ENCODE measurements around the gene EGFR. TPM values are rescaled to one million over a fixed set of nuclear protein-coding genes. Genes with fewer than 3 reads are reported as not detected.

Gene EGFR
- polyA plus RNA-seq, 1 donor from 2014 or later: 0.22 TPM

DNA sequence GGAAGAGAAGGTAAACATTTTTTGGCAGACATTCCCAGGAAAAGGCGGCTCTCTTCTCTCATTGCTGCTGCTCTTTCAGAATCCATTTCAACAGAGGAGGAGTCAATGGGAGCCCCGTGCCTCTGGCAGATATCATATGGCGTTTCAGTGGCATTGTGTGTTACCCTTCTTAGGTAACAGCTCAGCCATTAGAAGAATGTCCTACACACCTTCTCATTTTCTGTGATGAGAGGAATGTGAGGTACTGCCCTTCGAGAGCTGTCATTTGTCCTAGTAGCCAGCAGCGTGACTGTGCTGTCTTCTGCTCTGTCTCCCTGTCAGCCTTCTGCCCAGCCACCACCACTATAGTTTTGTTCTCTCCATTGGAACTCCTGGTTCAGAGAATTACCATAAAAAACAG, 102.4 kb downstream of the EGFR start:
- Histone ChIP-seq H3K4me2 (ENCODE audit: low read length) (no peak overlapping the region), H3F3A (ENCODE audit: insufficient read depth, low read length, poor library complexity, severe bottlenecking) (no peaks in the 10 kb centered on the region), H3K27me3 (ENCODE audit: insufficient read depth, low read depth, low read length) (no peaks in the 10 kb centered on the region), H3K9me3 (ENCODE audit: low read length) (no peaks in the 10 kb centered on the region), H3K9ac (ENCODE audit: low read length) (no peak overlapping the region), H3K79me2 (replicated peaks; ENCODE audit: insufficient read depth, low read length) (no peaks in the 10 kb centered on the region), H3K27ac (ENCODE audit: low read length) (no peak overlapping the region), H2AFZ (ENCODE audit: low read depth, low read length) (no peak overlapping the region), H3K9me2 (ENCODE audit: insufficient read depth, low read length) (no peaks in the 10 kb centered on the region), H3K36me3 (ENCODE audit: insufficient read depth, low read length) (no peaks in the 10 kb centered on the region), H4K20me1 (ENCODE audit: insufficient read depth) (no peaks in the 10 kb centered on the region), H3K4me3 (ENCODE audit: low read length) (no peak overlapping the region)
- TF ChIP-seq POLR2AphosphoS5 (IDR thresholded peaks at IDR 0.05): no peak

DNA sequence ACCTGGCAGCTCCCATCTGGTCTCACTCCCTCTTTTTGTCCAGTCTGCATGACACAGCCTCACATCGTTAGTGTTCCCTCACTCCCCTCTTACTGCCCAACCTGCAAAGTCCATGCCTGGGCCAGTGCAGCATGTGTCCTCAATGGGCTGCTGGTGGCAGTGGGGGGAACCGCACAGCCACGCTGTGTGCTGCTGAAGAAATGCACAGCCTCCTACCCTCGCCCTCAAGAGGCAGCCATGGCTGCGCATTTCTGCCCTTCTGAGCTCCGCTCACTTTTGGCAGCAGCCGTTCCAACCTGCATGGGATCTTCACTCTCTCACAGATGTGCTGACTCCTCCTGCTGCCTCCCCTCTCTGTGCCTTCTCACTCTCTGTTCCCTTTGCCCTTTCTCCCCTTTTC, 103.4 kb downstream of the EGFR start:
- Histone ChIP-seq H3K9me3 (ENCODE audit: low read length) (no peaks in the 10 kb centered on the region), H4K20me1 (ENCODE audit: insufficient read depth) (no peaks in the 10 kb centered on the region), H2AFZ (ENCODE audit: low read depth, low read length) (no peak overlapping the region), H3K4me3 (ENCODE audit: low read length) (no peak overlapping the region), H3K9ac (ENCODE audit: low read length) (no peak overlapping the region), H3K27me3 (ENCODE audit: insufficient read depth, low read depth, low read length) (no peaks in the 10 kb centered on the region), H3K36me3 (ENCODE audit: insufficient read depth, low read length) (no peaks in the 10 kb centered on the region), H3K79me2 (replicated peaks; ENCODE audit: insufficient read depth, low read length) (no peaks in the 10 kb centered on the region), H3K27ac (ENCODE audit: low read length) (no peak overlapping the region), H3F3A (ENCODE audit: insufficient read depth, low read length, poor library complexity, severe bottlenecking) (no peaks in the 10 kb centered on the region), H3K9me2 (ENCODE audit: insufficient read depth, low read length) (no peaks in the 10 kb centered on the region), H3K4me2 (ENCODE audit: low read length) (no peak overlapping the region)
- TF ChIP-seq TAF1 (IDR thresholded peaks at IDR 0.05; ENCODE audit: low read depth): no peak
- no peak for TF ChIP-seq RAD21 (conservative IDR thresholded peaks at IDR 0.05)
- no peak for TF ChIP-seq POLR2AphosphoS5 (IDR thresholded peaks at IDR 0.05)
- TF ChIP-seq, protein P1, sequence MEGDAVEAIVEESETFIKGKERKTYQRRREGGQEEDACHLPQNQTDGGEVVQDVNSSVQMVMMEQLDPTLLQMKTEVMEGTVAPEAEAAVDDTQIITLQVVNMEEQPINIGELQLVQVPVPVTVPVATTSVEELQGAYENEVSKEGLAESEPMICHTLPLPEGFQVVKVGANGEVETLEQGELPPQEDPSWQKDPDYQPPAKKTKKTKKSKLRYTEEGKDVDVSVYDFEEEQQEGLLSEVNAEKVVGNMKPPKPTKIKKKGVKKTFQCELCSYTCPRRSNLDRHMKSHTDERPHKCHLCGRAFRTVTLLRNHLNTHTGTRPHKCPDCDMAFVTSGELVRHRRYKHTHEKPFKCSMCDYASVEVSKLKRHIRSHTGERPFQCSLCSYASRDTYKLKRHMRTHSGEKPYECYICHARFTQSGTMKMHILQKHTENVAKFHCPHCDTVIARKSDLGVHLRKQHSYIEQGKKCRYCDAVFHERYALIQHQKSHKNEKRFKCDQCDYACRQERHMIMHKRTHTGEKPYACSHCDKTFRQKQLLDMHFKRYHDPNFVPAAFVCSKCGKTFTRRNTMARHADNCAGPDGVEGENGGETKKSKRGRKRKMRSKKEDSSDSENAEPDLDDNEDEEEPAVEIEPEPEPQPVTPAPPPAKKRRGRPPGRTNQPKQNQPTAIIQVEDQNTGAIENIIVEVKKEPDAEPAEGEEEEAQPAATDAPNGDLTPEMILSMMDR (IDR thresholded peaks at IDR 0.05; ENCODE audit: poor library complexity, severe bottlenecking): no peak
- no peak for TF ChIP-seq SMC3 (conservative IDR thresholded peaks at IDR 0.05; ENCODE audit: poor library complexity)
- TF ChIP-seq, protein P2, sequence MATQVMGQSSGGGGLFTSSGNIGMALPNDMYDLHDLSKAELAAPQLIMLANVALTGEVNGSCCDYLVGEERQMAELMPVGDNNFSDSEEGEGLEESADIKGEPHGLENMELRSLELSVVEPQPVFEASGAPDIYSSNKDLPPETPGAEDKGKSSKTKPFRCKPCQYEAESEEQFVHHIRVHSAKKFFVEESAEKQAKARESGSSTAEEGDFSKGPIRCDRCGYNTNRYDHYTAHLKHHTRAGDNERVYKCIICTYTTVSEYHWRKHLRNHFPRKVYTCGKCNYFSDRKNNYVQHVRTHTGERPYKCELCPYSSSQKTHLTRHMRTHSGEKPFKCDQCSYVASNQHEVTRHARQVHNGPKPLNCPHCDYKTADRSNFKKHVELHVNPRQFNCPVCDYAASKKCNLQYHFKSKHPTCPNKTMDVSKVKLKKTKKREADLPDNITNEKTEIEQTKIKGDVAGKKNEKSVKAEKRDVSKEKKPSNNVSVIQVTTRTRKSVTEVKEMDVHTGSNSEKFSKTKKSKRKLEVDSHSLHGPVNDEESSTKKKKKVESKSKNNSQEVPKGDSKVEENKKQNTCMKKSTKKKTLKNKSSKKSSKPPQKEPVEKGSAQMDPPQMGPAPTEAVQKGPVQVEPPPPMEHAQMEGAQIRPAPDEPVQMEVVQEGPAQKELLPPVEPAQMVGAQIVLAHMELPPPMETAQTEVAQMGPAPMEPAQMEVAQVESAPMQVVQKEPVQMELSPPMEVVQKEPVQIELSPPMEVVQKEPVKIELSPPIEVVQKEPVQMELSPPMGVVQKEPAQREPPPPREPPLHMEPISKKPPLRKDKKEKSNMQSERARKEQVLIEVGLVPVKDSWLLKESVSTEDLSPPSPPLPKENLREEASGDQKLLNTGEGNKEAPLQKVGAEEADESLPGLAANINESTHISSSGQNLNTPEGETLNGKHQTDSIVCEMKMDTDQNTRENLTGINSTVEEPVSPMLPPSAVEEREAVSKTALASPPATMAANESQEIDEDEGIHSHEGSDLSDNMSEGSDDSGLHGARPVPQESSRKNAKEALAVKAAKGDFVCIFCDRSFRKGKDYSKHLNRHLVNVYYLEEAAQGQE (IDR thresholded peaks at IDR 0.05; ENCODE audit: borderline replicate concordance): no peak
- no peak for TF ChIP-seq MXI1 (conservative IDR thresholded peaks at IDR 0.05; ENCODE audit: poor library complexity, severe bottlenecking)
- TF ChIP-seq EZH2 (IDR thresholded peaks at IDR 0.05; ENCODE audit: borderline replicate concordance, insufficient read depth, low read length, poor library complexity, severe bottlenecking): no peak
- TF ChIP-seq EP300 (conservative IDR thresholded peaks at IDR 0.05; ENCODE audit: poor library complexity, severe bottlenecking): no peak

Data from neural cell (in vitro differentiated cells).